ENCODE results near the gene TRAK1. TPM values are rescaled to one million over a fixed set of nuclear protein-coding genes. Genes with fewer than 3 reads are reported as not detected.

Gene TRAK1
- total and polyA plus RNA-seq, 10 donors, result 15.4 to 60.0 (median 47.8) TPM

DNA sequence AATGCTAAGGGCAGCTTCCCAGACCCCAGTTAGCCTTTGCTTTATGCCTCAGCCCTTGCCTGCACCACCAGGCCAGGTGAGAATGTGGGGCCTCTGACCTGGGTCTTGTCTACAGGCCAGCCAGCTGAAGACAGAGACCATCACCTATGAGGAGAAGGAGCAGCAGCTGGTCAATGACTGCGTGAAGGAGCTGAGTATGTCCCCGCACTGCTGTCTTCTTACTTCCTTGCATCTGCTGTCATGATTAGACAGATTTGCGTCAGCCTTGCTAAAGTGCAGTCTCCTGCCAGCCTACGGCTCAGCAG, 100.2 kb downstream of the TRAK1 start:
- intact Hi-C loops (cut with DNase I; ENCODE audit: low total_unique reads), result loop anchor here (5.0 to 10.0 kb wide), 2 partner anchors 67 to 299 kb away; no protein-coding TSS in a partner anchor
- TF ChIP-seq, protein P1, sequence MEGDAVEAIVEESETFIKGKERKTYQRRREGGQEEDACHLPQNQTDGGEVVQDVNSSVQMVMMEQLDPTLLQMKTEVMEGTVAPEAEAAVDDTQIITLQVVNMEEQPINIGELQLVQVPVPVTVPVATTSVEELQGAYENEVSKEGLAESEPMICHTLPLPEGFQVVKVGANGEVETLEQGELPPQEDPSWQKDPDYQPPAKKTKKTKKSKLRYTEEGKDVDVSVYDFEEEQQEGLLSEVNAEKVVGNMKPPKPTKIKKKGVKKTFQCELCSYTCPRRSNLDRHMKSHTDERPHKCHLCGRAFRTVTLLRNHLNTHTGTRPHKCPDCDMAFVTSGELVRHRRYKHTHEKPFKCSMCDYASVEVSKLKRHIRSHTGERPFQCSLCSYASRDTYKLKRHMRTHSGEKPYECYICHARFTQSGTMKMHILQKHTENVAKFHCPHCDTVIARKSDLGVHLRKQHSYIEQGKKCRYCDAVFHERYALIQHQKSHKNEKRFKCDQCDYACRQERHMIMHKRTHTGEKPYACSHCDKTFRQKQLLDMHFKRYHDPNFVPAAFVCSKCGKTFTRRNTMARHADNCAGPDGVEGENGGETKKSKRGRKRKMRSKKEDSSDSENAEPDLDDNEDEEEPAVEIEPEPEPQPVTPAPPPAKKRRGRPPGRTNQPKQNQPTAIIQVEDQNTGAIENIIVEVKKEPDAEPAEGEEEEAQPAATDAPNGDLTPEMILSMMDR (IDR thresholded peaks at IDR 0.05 in 8 of 11, conservative IDR thresholded peaks at IDR 0.05 in 3 of 11), result peak in 5 of 11 experiments; percentile 9 to 48 (median 34)
- TF ChIP-seq POLR2AphosphoS5 (IDR thresholded peaks at IDR 0.05), result no peak
- no peak for TF ChIP-seq POLR2A (IDR thresholded peaks at IDR 0.05)
- Histone ChIP-seq H3K4me1 (peaks cover 12 to 58% (median 32%) of the 10 kb centered on the region in 6 donors), H3K36me3 (peaks cover 0 to 94% (median 32%) of the 10 kb centered on the region in 6 donors), H3K9me3 (no peaks in the 10 kb centered on the region), H3K4me3 (no peak overlapping the region), H3K27me3 (replicated peaks in 1 of 7) (no peaks in the 10 kb centered on the region), H3K27ac (peak overlapping the region in 2 of 8 donors; percentile 5 to 52)
- WGBS, 5 donors, result 73 to 80% (median 76%) methylated on average over 4 of the region's 4 CpGs
- DNase-seq, result no peak

DNA sequence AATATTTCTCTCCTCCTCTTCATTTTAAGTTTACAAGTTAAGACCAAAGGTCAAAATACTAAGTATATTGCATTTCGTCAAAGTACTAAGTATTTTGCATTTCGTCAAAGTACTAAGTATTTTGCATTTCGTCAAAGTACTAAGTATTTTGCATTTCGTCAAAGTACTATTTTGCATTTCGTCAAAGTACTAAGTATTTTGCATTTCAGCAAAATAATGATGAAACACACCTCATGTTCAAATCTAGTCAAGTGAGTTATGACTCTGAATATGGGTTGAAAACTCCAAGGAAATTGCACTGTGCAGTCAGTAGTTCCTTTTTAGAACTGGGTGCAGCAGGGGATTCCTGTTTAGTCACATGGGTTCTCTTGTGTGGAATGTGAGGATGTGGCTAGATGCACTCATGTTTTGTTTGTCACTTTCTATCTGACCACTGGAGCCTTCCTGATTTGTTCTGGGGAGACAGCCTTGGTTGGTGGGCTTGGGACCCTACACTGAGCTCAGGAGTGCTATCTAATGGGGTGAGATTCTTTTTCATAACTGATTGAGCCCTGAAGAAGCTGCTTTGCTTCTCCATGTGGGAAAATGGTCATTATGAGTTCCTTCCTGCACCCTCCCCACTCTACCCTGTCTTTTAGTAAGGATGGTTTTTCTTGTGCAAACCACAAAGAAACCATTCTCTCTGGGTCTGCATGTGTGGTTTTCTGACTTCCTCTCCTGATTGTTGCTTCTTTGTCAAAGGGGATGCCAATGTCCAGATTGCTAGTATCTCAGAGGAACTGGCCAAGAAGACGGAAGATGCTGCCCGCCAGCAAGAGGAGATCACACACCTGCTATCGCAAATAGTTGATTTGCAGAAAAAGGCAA, 101.4 kb downstream of the TRAK1 start:
- H3K27ac ChIP-seq, result peak overlapping the region in 4 of 8 donors; percentile 29 to 58 (median 39)
- no peaks in the 10 kb centered on the region for H3K27me3 ChIP-seq (replicated peaks in 1 of 7)
- no peak for TF ChIP-seq POLR2AphosphoS5 (IDR thresholded peaks at IDR 0.05)
- TF ChIP-seq, protein P1 (IDR thresholded peaks at IDR 0.05 in 8 of 11, conservative IDR thresholded peaks at IDR 0.05 in 3 of 11), result no peak
- no peak for TF ChIP-seq POLR2A (IDR thresholded peaks at IDR 0.05)
- intact Hi-C loops (cut with DNase I; ENCODE audit: low total_unique reads), result loop anchor here (5.0 to 10.0 kb wide), 2 partner anchors 68 to 300 kb away; no protein-coding TSS in a partner anchor
- H3K4me1 ChIP-seq, result peaks cover 12 to 58% (median 32%) of the 10 kb centered on the region in 6 donors
- no peaks in the 10 kb centered on the region for H3K9me3 ChIP-seq
- H3K4me3 ChIP-seq, result no peak overlapping the region
- DNase-seq, result no peak
- WGBS, 5 donors, result 58 to 71% (median 62%) methylated on average over 8 of the region's 8 CpGs
- peaks cover 0 to 94% (median 34%) of the 10 kb centered on the region in 6 donors for H3K36me3 ChIP-seq

DNA sequence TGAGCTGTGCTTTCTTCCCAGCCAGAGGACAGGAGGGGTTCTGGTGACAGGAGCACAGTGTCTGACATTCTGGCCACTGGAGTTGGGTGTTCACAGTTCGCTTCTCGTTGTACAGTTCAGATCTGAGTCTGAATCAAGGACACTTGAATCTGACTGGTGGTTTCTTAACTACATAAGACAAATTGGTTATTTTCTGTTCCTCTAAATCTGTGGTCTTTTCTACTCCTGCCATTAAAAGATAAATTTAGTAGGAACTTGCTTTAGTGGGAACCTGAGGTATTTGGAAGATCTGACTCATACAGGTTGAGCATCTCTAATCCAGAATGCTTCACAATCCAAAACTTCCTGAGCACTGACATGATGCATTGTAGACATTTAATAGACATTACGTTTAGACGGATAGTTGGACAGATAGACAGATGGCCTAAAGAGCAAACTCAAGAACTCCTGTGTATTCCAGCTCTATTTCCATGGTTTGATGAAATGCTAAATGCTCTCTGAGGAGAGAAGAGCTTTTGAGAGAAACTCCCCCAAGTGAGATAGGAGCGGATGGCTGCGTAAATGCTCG, 103.9 kb downstream of the TRAK1 start:
- TF ChIP-seq, protein P1 (IDR thresholded peaks at IDR 0.05 in 8 of 11, conservative IDR thresholded peaks at IDR 0.05 in 3 of 11), result no peak
- no peak for TF ChIP-seq POLR2A (IDR thresholded peaks at IDR 0.05)
- no peak for TF ChIP-seq POLR2AphosphoS5 (IDR thresholded peaks at IDR 0.05)
- no peak overlapping the region for H3K4me3 ChIP-seq
- peaks cover 0 to 94% (median 49%) of the 10 kb centered on the region in 6 donors for H3K36me3 ChIP-seq
- 90 to 93% (median 92%) methylated on average over 7 of the region's 7 CpGs for WGBS, 5 donors
- H3K27ac ChIP-seq, result no peak overlapping the region
- peaks cover 12 to 58% (median 32%) of the 10 kb centered on the region in 6 donors for H3K4me1 ChIP-seq
- no peaks in the 10 kb centered on the region for H3K27me3 ChIP-seq (replicated peaks in 1 of 7)
- DNase-seq, result no peak
- intact Hi-C loops (cut with DNase I; ENCODE audit: low total_unique reads), result loop anchor here (5.0 to 10.0 kb wide), 2 partner anchors 70 to 303 kb away; no protein-coding TSS in a partner anchor
- no peaks in the 10 kb centered on the region for H3K9me3 ChIP-seq
